Gastrocnemius medialis (tissue), 4 donors: ENCODE measurements around the gene ADNP2.

Experiments
- POLR2A ChIP-seq, 2 donors: fragments of 450-650 bp; IDR thresholded peaks; one replicate each; pipeline ENCODE4 v1.6.1; 2017; ENCODE audit warnings: antibody characterized with exemption in 2 of 2, mild to moderate bottlenecking in 2 of 2, moderate library complexity in 2 of 2
- TF ChIP-seq, protein P1 (sequence below), 5 experiments: fragments of 450-650 bp in 3 of 5; fragments of 200-600 bp in 2 of 5; sonication (generic) in 2 of 5; IDR thresholded peaks in 4 of 5; conservative IDR thresholded peaks in 1 of 5; 1 replicate in 4 of 5; 2 replicates in 1 of 5; pipeline ENCODE4 v1.5.1; 2016 to 2019; ENCODE audit warnings: antibody characterized with exemption in 5 of 5, mild to moderate bottlenecking in 3 of 5, moderate library complexity in 3 of 5

DNA sequence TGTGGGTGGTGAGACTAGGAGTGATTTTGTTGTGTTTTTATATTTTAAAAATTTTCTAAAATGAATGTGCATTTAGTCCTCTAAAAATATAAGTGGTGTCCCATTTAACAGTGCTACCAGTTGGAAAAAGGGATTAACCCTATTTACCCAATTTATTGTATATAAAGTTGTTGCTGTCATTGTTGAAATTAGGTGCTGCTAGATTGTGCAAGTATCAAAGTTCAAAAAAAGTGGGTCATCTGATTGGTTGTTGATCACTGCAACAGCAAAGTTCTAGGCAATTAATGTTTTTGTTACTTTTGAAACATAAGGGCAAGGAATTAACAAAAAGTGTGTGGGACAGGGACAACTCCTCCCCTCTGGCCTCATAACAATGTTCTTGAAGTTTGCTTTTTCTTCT, 40.6 kb downstream of the ADNP2 start:
- TF ChIP-seq, protein P1, sequence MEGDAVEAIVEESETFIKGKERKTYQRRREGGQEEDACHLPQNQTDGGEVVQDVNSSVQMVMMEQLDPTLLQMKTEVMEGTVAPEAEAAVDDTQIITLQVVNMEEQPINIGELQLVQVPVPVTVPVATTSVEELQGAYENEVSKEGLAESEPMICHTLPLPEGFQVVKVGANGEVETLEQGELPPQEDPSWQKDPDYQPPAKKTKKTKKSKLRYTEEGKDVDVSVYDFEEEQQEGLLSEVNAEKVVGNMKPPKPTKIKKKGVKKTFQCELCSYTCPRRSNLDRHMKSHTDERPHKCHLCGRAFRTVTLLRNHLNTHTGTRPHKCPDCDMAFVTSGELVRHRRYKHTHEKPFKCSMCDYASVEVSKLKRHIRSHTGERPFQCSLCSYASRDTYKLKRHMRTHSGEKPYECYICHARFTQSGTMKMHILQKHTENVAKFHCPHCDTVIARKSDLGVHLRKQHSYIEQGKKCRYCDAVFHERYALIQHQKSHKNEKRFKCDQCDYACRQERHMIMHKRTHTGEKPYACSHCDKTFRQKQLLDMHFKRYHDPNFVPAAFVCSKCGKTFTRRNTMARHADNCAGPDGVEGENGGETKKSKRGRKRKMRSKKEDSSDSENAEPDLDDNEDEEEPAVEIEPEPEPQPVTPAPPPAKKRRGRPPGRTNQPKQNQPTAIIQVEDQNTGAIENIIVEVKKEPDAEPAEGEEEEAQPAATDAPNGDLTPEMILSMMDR (IDR thresholded peaks at IDR 0.05 in 4 of 5, conservative IDR thresholded peaks at IDR 0.05 in 1 of 5), result no peak
- TF ChIP-seq POLR2A (IDR thresholded peaks at IDR 0.05), result no peak
